Pancreas (tissue), 10 donors: ENCODE results near the gene SLC36A4. TPM values are rescaled to one million over a fixed set of nuclear protein-coding genes. Genes with fewer than 3 reads are reported as not detected.
"Not testable (repeated sequence)": the region's sequence is repeated elsewhere in the genome, so short reads cannot be mapped to it uniquely, and the experiment has no call there.

ENCODE experiments used
- ATAC-seq, 4 donors: fragments of 200-7000 bp; cut with Tn5 transposase; one replicate each; pipeline versions ENCODE4 v1.8.0 to v1.9.1; 2020; ENCODE audit warnings: mild to moderate bottlenecking in 4 of 4, moderate library complexity in 4 of 4
- DNase-seq, 6 donors: peaks; one replicate each; pipeline ENCODE4 v3.0.0-alpha.2; 2020
- FAIRE-seq: peaks from 2 replicates; lab custom pipeline; 2012; peaks lifted over from hg19 to GRCh38; lab: Jason Lieb, UNC
- H3K27ac ChIP-seq, 4 donors: fragments of 200-600 bp; sonication (generic); 1 replicate in 3 of 4; 2 replicates in 1 of 4; pipeline versions ENCODE4 v1.5.0 to v1.8.0; 2020
- H3K27me3 ChIP-seq, 4 donors: fragments of 200-600 bp; one replicate each; pipeline ENCODE4 v1.8.0; 2021
- H3K36me3 ChIP-seq, 3 donors: fragments of 200-600 bp; sonication (generic) in 1 of 3; one replicate each; pipeline versions ENCODE4 v1.5.0 to v1.8.0; 2020 to 2021
- H3K4me1 ChIP-seq, 3 donors: fragments of 200-600 bp; one replicate each; pipeline ENCODE4 v1.8.0; 2021
- H3K4me3 ChIP-seq, 4 donors: fragments of 200-600 bp; sonication (generic) in 2 of 4; one replicate each; pipeline versions ENCODE4 v1.5.0 to v1.8.0; 2020 to 2021
- H3K9me3 ChIP-seq, 4 donors: fragments of 200-600 bp; one replicate each; pipeline ENCODE4 v1.8.0; 2021
- CTCF ChIP-seq, 4 donors: fragments of 200-600 bp; sonication (generic) in 3 of 4; IDR thresholded peaks; one replicate each; pipeline versions ENCODE4 v1.5.0 to v1.8.0; 2021; ENCODE audit warnings: antibody characterized with exemption in 4 of 4
- WGBS, 2 donors: extraction: QIAGEN DNeasy Blood & Tissue Kit; methylation state at CpG; one replicate each; pipeline ENCODE4 v1.1.7; 2013; 5-methylcytosine and 5-hydroxymethylcytosine counted together
- intact Hi-C, 3 donors: fragments of 100-400 bp; cut with DNase I; formaldehyde crosslinking; loops; one replicate each; pipeline versions ENCODE4 v1.11.1 to v1.14.2; 2022
- polyA plus RNA-seq, 2 donors: library from polyadenylated mRNA; stranded (reverse); fragments of 200-250 nt; gene quantifications; one replicate each; pipeline ENCODE4 v1.2.3, GENCODE V29; 2013
- total RNA-seq, 6 donors: library from RNA; stranded (reverse); fragmentation: NEBNext Ultra II Directional in 4 of 6; extraction: Animal tissue kit (Norgen Biotek cat#: 25700) in 4 of 6; gene quantifications; one replicate each; pipeline versions ENCODE4 v1.2.1 to v1.2.4, GENCODE V29; 2021 to 2023
- donor health status: healthy with polysubstance abuse.
- donor health status: DM: no; HTN: no; CAD: no; lungs with moderate emphysema.
- donor health status: DM: no; HTN: no; CAD: no.
- donor health status: control.
- donor health status: control.
- donor health status: Bipolar disorder and iron deficiency.
- donor health status: DM: yes; HTN: yes; CAD: no.
- donor health status: DM: no; HTN: no; CAD: no.
- donor health status: DM: no; HTN: no; CAD: no.
- donor health status: DM: yes; HTN: yes; CAD: no.

SLC36A4 gene
- total and polyA plus RNA-seq, 8 donors, result 1.8 to 10.0 (median 5.1) TPM

GRCh38 chr11:93113824-93114223 is 84.0 kb downstream of the SLC36A4 start:
- Histone ChIP-seq H3K4me1 (no peaks in the 10 kb centered on the region), H3K4me3 (no peak overlapping the region), H3K27me3 (no peaks in the 10 kb centered on the region), H3K27ac (no peak overlapping the region), H3K9me3 (no peaks in the 10 kb centered on the region), H3K36me3 (no peaks in the 10 kb centered on the region)
- TF ChIP-seq CTCF (IDR thresholded peaks at IDR 0.05), result no peak
- WGBS, 2 donors, result 71% methylated on average over 3 of the region's 3 CpGs
- no peak for FAIRE-seq
- DNase-seq, result no peak
- intact Hi-C loops, result no loop called here
- no peak for ATAC-seq

GRCh38 chr11:93111147-93111546 is 86.6 kb downstream of the SLC36A4 start:
- DNase-seq, H3K27me3 ChIP-seq, H3K9me3 ChIP-seq, H3K36me3 ChIP-seq, H3K4me3 ChIP-seq, intact Hi-C loops, FAIRE-seq, H3K27ac ChIP-seq, H3K4me1 ChIP-seq, ATAC-seq: not testable (repeated sequence)

GRCh38 chr11:93100211-93100610 is 97.6 kb downstream of the SLC36A4 start:
- Histone ChIP-seq H3K9me3 (no peaks in the 10 kb centered on the region), H3K4me3 (no peak overlapping the region), H3K4me1 (no peaks in the 10 kb centered on the region), H3K27ac (no peak overlapping the region), H3K27me3 (no peaks in the 10 kb centered on the region), H3K36me3 (no peaks in the 10 kb centered on the region)
- FAIRE-seq, result no peak
- ATAC-seq, result no peak
- DNase-seq, result no peak
- no peak for TF ChIP-seq CTCF (IDR thresholded peaks at IDR 0.05)
- WGBS, 2 donors, result 44 to 60% methylated on average over 2 of the region's 2 CpGs
- intact Hi-C loops, result no loop called here

- no peaks in the 10 kb centered on the region for H3K4me1 ChIP-seq
- FAIRE-seq (no peak), DNase-seq (no peak), ATAC-seq (no peak)
- no peaks in the 10 kb centered on the region for H3K27me3 ChIP-seq
- intact Hi-C loops, result no loop called here
- no peak overlapping the region for H3K27ac ChIP-seq
- no peaks in the 10 kb centered on the region for H3K36me3 ChIP-seq
- WGBS, 2 donors, result 67 to 90% methylated on average over 2 of the region's 2 CpGs
- H3K9me3 ChIP-seq, result no peaks in the 10 kb centered on the region
- no peak for TF ChIP-seq CTCF (IDR thresholded peaks at IDR 0.05)
- no peak overlapping the region for H3K4me3 ChIP-seq
These were observed 98.0 kb downstream of the SLC36A4 start for GRCh38 chr11:93099806-93100205.

Other genes with a start within 250 kb of the SLC36A4 start
- not detected for gene MTNR1B, start 228.3 kb downstream of the SLC36A4 start, total RNA-seq
- under 1 TPM in 1 of 2 donors, not detected in 1; 0.07 TPM for gene MTNR1B, start 228.3 kb downstream of the SLC36A4 start, polyA plus RNA-seq
- gene DEUP1, start 132.8 kb upstream of the SLC36A4 start, total RNA-seq, result under 1 TPM in 5 of 6 donors, not detected in 1; 0.12 to 0.52 (median 0.28) TPM
- gene DEUP1, start 132.8 kb upstream of the SLC36A4 start, polyA plus RNA-seq, result 1 to 10 TPM in 1 of 2 donors, under 1 TPM in 1; 0.15 to 1.1 TPM